Ovary (tissue), 9 donors: Measurements from ENCODE around the gene GRIN3A. TPM values are rescaled to one million over a fixed set of nuclear protein-coding genes. Genes with fewer than 3 reads are reported as not detected.
A peak's percentile ranks its signal among the peaks of the same experiment; 100 is the strongest.

Experiments used
- DNase-seq, 5 donors: peaks; one replicate each; pipeline ENCODE4 v3.0.0-alpha.2; 2019 to 2020
- H3K27ac ChIP-seq, 2 donors: fragments of 200-600 bp; one replicate each; pipeline versions ENCODE4 v1.5.1 to v1.8.0; 2019 to 2022
- H3K27me3 ChIP-seq: fragments of 200-600 bp; one replicate; pipeline ENCODE4 v1.8.0; 2022
- H3K36me3 ChIP-seq: fragments of 200-600 bp; sonication (generic); one replicate; pipeline ENCODE4 v1.5.1; 2019
- H3K4me1 ChIP-seq: one replicate; pipeline ENCODE4 v1.8.1; 2013; ENCODE audit warnings: mild to moderate bottlenecking, moderate library complexity; ENCODE audit not compliant: insufficient read depth
- H3K4me3 ChIP-seq: fragments of 200-600 bp; sonication (generic); one replicate; pipeline ENCODE4 v1.5.1; 2017
- H3K9me3 ChIP-seq, 2 donors: fragments of 200-600 bp in 1 of 2; sonication (generic) in 1 of 2; one replicate each; pipeline versions ENCODE4 v1.5.1 to v1.8.1; 2013 to 2019; ENCODE audit warnings: mild to moderate bottlenecking in 1 of 2, moderate library complexity in 1 of 2
- EP300 ChIP-seq: sonication (generic); formaldehyde crosslinking; IDR thresholded peaks from one replicate; pipeline ENCODE4 v1.6.1; 2017; ENCODE audit warnings: antibody characterized with exemption
- POLR2A ChIP-seq: fragments of 450-650 bp; IDR thresholded peaks from one replicate; pipeline ENCODE4 v1.6.1; 2017; ENCODE audit warnings: antibody characterized with exemption, mild to moderate bottlenecking, moderate library complexity
- WGBS, 3 donors: extraction: QIAGEN DNeasy Blood & Tissue Kit in 1 of 3; methylation state at CpG; one replicate each; pipeline versions ENCODE4 v1.1.5 to v1.1.7; 2013 to 2017; 5-methylcytosine and 5-hydroxymethylcytosine counted together
- intact Hi-C, 4 donors: fragments of 100-400 bp; cut with DNase I; formaldehyde crosslinking; loops; one replicate each; pipeline versions ENCODE4 v1.11.0 to v1.15.1; 2022 to 2023
- polyA plus RNA-seq, 2 donors: library from polyadenylated mRNA; stranded (reverse); fragments of 200-250 nt in 1 of 2; fragments of 350-450 nt in 1 of 2; fragmentation: Illumina TruSeq in 1 of 2; extraction: RNeasy Lipid Tissue Mini Kit (QIAGEN cat#74804) in 1 of 2; gene quantifications; one replicate each; pipeline ENCODE4 v1.2.3, GENCODE V29; 2013 to 2014
- total RNA-seq, 7 donors: library from RNA; depleted of rRNA in 2 of 7; stranded (reverse); fragments of >200 nt in 2 of 7; fragmentation: NEBNext Ultra II Directional in 3 of 7; extraction: Animal tissue kit (Norgen Biotek cat#: 25700) in 3 of 7; gene quantifications; one replicate each; pipeline versions ENCODE4 v1.1.0 to v1.2.4, GENCODE V29; 2016 to 2023
- TF ChIP-seq, protein P1 (sequence below), 3 donors: fragments of 450-650 bp in 2 of 3; fragments of 200-600 bp in 1 of 3; IDR thresholded peaks; one replicate each; pipeline versions ENCODE4 v1.5.1 to v1.8.0; 2016 to 2022; ENCODE audit warnings: antibody characterized with exemption in 3 of 3, mild to moderate bottlenecking in 1 of 3
- donor health status: DM: no; HTN: no; CAD: no; lungs with moderate emphysema.
- donor health status: DM: no; HTN: no; CAD: no.
- donor health status: Bipolar disorder and iron deficiency.
- donor health status: DM: yes; HTN: yes; CAD: no.
- donor health status: DM: no; HTN: no; CAD: no.
- donor health status: DM: yes; HTN: yes; CAD: no.

GRIN3A gene
- total and polyA plus RNA-seq, 9 donors, result 0.02 to 1.00 (median 0.24) TPM

DNA sequence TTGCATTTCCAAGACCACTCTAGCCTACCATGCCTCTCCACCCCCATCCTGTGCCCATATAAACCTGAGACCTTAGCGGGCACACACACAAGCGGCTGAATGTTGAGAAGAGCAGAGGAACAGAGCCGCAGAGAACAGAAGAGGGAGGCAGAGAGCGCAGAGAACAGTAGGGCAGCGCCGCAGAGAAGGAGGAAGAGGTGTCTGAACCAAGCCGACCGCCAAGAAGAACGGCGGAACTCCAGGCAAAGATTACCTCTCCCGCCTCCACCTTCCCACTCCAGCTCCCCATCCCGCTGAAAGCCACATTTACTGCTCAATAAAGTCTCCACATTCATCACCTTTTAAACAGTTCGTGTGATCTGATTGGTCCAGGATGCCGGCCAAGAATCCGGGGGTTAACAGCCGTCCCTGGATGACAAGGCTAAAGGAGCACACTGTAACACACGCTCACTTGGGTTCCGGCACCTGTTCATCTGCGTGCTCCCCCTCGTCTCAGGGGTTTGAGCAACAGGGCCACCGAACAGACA, 33.2 kb downstream of the GRIN3A start:
- H3K9me3 ChIP-seq, result no peaks in the 10 kb centered on the region
- H3K4me1 ChIP-seq, result no peaks in the 10 kb centered on the region
- no peak overlapping the region for H3K27ac ChIP-seq
- no peak overlapping the region for H3K4me3 ChIP-seq
- peak in 1 of 5 donors; percentile 16 for DNase-seq
- TF ChIP-seq EP300 (no peak), POLR2A (no peak)
- TF ChIP-seq, protein P1, sequence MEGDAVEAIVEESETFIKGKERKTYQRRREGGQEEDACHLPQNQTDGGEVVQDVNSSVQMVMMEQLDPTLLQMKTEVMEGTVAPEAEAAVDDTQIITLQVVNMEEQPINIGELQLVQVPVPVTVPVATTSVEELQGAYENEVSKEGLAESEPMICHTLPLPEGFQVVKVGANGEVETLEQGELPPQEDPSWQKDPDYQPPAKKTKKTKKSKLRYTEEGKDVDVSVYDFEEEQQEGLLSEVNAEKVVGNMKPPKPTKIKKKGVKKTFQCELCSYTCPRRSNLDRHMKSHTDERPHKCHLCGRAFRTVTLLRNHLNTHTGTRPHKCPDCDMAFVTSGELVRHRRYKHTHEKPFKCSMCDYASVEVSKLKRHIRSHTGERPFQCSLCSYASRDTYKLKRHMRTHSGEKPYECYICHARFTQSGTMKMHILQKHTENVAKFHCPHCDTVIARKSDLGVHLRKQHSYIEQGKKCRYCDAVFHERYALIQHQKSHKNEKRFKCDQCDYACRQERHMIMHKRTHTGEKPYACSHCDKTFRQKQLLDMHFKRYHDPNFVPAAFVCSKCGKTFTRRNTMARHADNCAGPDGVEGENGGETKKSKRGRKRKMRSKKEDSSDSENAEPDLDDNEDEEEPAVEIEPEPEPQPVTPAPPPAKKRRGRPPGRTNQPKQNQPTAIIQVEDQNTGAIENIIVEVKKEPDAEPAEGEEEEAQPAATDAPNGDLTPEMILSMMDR (IDR thresholded peaks at IDR 0.05), result no peak
- no peaks in the 10 kb centered on the region for H3K36me3 ChIP-seq
- intact Hi-C loops, result no loop called here
- H3K27me3 ChIP-seq, result no peaks in the 10 kb centered on the region
- WGBS, 3 donors, result 16 to 23% (median 16%) methylated on average over 21 of the region's 21 CpGs

DNA sequence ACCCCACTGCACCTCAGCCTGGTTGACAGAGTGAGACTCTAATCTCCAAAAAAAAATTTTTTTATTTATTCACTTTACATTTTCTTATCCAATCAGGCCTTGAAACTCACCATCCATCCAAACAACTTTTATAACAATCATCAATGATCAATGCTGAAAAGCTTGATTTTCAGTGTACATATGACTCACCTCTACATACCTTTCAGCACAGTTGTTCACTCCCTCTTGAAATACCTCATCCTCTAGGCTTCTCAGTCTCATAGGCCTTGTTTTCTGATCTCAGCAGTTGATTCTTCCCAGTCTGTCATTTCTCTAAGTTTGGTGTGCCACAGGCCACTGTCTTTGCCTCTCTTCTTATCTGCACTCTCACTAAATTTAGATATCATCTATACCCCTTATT, 36.2 kb downstream of the GRIN3A start:
- no peak overlapping the region for H3K27ac ChIP-seq
- TF ChIP-seq EP300 (no peak), POLR2A (no peak)
- TF ChIP-seq, protein P1 (IDR thresholded peaks at IDR 0.05), result no peak
- H3K36me3 ChIP-seq, result no peaks in the 10 kb centered on the region
- H3K9me3 ChIP-seq, result no peaks in the 10 kb centered on the region
- no peaks in the 10 kb centered on the region for H3K4me1 ChIP-seq
- no peak for DNase-seq
- H3K27me3 ChIP-seq, result no peaks in the 10 kb centered on the region
- intact Hi-C loops, result no loop called here
- H3K4me3 ChIP-seq, result no peak overlapping the region

DNA sequence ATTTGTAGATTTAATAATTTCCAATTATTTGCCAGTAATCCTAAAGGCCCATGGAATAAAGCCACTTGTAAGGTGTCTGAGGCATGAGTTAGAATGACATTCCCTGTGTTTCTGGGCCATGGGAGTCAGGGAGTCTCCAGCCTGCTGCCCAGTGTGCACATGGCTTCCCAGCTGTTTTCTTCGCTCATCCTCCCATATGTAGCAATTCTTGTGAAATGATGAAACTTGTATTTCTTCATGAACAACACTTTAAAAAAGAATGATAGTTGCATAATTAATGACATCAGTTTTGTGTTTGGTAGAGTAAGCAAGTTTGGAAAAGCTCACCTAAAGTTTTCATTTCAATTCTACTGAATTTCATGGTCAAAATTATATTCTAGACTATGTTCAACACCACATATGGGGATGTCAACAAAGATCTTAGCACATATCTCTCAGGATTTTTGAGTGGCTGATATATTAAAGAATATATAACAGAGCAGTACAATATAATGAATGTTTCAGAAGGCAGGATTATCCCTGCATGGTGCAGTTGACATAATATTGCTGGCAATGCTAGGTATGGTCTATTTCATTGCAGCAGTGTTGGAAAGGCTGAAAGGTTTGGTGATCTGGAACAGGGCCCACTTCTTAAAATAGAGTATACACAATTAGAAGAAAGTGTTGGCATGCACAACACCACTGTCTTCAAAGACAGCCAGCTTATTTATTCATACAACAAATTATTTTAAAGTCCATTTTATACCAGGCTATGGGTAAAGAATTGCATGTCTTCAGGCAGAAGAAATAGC, 44.7 kb downstream of the GRIN3A start:
- TF ChIP-seq, protein P1 (IDR thresholded peaks at IDR 0.05), result no peak
- no peak for TF ChIP-seq POLR2A
- TF ChIP-seq EP300, result no peak
- 44 to 84% (median 73%) methylated on average over 1 of the region's 1 CpG for WGBS, 3 donors
- Histone ChIP-seq H3K9me3 (no peaks in the 10 kb centered on the region), H3K36me3 (no peaks in the 10 kb centered on the region), H3K27me3 (no peaks in the 10 kb centered on the region), H3K4me1 (no peaks in the 10 kb centered on the region), H3K4me3 (no peak overlapping the region), H3K27ac (no peak overlapping the region)
- intact Hi-C loops, result no loop called here
- DNase-seq, result no peak

DNA sequence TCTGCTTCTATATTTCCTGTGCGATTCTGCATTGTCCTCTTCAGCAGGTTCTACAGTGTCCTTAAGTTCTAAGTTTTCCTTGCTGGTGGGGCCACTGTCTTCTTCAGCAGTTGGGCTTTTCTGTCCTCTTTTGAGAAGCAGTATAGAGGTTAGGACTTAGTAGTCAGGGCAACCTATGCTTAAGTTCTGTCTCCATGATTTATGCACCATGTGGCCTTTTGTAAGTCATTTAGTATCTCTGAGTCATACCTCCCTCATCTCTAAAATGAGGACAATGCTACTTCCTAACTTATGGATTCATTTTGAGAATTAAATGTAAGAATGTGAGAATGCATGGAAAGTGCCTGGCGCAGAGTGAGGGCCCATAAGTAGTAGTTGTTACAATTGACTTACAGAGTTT, 46.8 kb downstream of the GRIN3A start:
- WGBS, 3 donors, result 94 to 96% (median 96%) methylated on average over 2 of the region's 2 CpGs
- no peaks in the 10 kb centered on the region for H3K27me3 ChIP-seq
- H3K27ac ChIP-seq, result no peak overlapping the region
- no peaks in the 10 kb centered on the region for H3K36me3 ChIP-seq
- DNase-seq, result no peak
- H3K9me3 ChIP-seq, result no peaks in the 10 kb centered on the region
- intact Hi-C loops, result no loop called here
- TF ChIP-seq, protein P1 (IDR thresholded peaks at IDR 0.05), result no peak
- TF ChIP-seq EP300 (no peak), POLR2A (no peak)
- H3K4me1 ChIP-seq, result no peaks in the 10 kb centered on the region
- H3K4me3 ChIP-seq, result no peak overlapping the region
